ENCODE data around the gene FBLN1.

DNA sequence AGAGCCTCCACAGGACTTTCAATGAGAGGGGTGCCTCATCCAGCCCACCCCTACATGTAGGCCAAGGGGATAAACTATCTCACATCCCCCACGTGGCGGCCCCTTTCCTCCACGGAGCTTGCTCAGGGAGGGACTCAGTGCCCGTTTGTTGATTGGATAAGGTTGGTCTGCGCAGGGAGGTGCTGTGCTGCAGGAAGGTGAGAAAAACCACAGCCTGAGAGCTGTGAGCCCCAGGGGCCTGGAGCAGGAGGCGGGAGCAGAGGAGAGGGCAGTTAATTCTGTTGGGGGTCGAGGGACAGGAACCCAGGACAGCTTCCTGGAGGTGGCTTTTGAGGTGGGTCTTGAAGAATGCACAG, 137.0 kb downstream of the FBLN1 start:
- TF ChIP-seq, protein P1, sequence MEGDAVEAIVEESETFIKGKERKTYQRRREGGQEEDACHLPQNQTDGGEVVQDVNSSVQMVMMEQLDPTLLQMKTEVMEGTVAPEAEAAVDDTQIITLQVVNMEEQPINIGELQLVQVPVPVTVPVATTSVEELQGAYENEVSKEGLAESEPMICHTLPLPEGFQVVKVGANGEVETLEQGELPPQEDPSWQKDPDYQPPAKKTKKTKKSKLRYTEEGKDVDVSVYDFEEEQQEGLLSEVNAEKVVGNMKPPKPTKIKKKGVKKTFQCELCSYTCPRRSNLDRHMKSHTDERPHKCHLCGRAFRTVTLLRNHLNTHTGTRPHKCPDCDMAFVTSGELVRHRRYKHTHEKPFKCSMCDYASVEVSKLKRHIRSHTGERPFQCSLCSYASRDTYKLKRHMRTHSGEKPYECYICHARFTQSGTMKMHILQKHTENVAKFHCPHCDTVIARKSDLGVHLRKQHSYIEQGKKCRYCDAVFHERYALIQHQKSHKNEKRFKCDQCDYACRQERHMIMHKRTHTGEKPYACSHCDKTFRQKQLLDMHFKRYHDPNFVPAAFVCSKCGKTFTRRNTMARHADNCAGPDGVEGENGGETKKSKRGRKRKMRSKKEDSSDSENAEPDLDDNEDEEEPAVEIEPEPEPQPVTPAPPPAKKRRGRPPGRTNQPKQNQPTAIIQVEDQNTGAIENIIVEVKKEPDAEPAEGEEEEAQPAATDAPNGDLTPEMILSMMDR (IDR thresholded peaks at IDR 0.05): no peak
- no peak for TF ChIP-seq POLR2A (IDR thresholded peaks at IDR 0.05)
